ENCODE results near the gene PLB1. TPM values are rescaled to one million over a fixed set of nuclear protein-coding genes. Genes with fewer than 3 reads are reported as not detected.

Gene PLB1
- polyA plus RNA-seq, 1 experiment = 1.4 TPM

DNA sequence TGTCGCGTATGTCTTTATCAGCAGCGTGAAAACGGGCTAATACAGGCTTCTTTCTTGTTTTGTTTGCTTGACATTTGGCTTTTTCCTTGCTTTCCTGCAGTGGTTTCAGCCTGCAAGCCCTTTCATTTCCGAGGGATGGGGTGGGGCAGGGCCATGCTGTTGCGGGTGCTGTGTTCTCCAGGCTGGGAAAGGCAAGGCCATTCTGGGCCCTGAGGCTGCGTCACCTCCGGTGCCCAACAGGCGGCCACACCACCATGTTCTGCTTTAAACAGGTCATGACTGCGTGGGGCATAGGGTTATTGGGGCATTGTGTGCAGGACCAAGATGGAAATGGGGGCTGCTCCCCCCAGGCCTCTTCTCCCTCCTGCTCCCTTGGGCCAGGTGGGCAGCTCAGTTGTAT lies 38.6 kb upstream of the PLB1 start:
- no peak for DNase-seq (ENCODE audit: low read depth, low spot score)

DNA sequence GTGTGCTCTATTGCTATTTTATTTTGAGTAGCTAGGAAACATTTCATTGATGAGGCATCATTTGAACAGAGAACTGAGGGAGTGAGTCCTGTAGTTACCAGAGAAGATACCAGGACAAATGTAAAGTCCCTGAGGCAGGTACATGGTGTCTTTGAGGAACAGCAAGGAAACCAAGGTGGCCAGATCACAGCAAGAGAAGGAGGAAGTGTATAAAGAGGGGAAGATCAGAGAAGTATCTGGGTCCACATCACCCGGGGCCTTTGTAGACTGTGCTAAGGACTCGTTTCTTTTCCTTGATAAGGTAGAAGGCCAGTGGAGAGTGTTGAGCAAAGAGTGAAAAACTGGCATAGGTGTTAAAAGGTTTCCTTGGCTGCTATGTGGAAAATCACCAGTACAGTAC lies 34.8 kb upstream of the PLB1 start:
- H3K27me3 ChIP-seq (ENCODE audit: control insufficient read depth, insufficient read depth, low read length) = no peaks in the 10 kb centered on the region
- H3K4me3 ChIP-seq (ENCODE audit: low read depth, low read length) = no peak overlapping the region
- H3K9me3 ChIP-seq (ENCODE audit: control insufficient read depth, insufficient read depth, low read length) = no peaks in the 10 kb centered on the region; the same call in 1 of the 2 replicates
- no peak for DNase-seq (ENCODE audit: low read depth, low spot score)
- H3K27ac ChIP-seq (ENCODE audit: low read depth, low read length) = no peak overlapping the region
- ChIA-PET POLR2A (no interaction called here), CTCF (no interaction called here)
- no peak for TF ChIP-seq CTCF (IDR thresholded peaks at IDR 0.05; ENCODE audit: low read depth, low read length)

More for the DNA sequence above, 38.6 kb upstream of the PLB1 start:
- CTCF ChIA-PET = no interaction called here
- POLR2A ChIA-PET = no interaction called here
- no peaks in the 10 kb centered on the region; the same call in 1 of the 2 replicates for H3K9me3 ChIP-seq (ENCODE audit: control insufficient read depth, insufficient read depth, low read length)
- no peak overlapping the region for H3K4me3 ChIP-seq (ENCODE audit: low read depth, low read length)
- H3K27me3 ChIP-seq (ENCODE audit: control insufficient read depth, insufficient read depth, low read length) = no peaks in the 10 kb centered on the region
- no peak for TF ChIP-seq CTCF (IDR thresholded peaks at IDR 0.05; ENCODE audit: low read depth, low read length)
- no peak overlapping the region for H3K27ac ChIP-seq (ENCODE audit: low read depth, low read length)

GRCh38 chr2:28462122-28462521 lies 33.7 kb upstream of the PLB1 start:
- Histone ChIP-seq H3K9me3 (ENCODE audit: control insufficient read depth, insufficient read depth, low read length) (no peaks in the 10 kb centered on the region; the same call in 1 of the 2 replicates), H3K27ac (ENCODE audit: low read depth, low read length) (no peak overlapping the region), H3K4me3 (ENCODE audit: low read depth, low read length) (no peak overlapping the region), H3K27me3 (ENCODE audit: control insufficient read depth, insufficient read depth, low read length) (no peaks in the 10 kb centered on the region)
- CTCF ChIA-PET = no interaction called here
- POLR2A ChIA-PET = no interaction called here
- no peak for DNase-seq (ENCODE audit: low read depth, low spot score)
- no peak for TF ChIP-seq CTCF (IDR thresholded peaks at IDR 0.05; ENCODE audit: low read depth, low read length)

- no peaks in the 10 kb centered on the region for H3K27me3 ChIP-seq (ENCODE audit: control insufficient read depth, insufficient read depth, low read length)
- CTCF ChIA-PET = interaction anchor here (0.6 to 1.3 kb wide), 3 partner anchors 10 to 740 kb away, joined by 3 to 4 read pairs (median 3); no protein-coding TSS in a partner anchor
- H3K27ac ChIP-seq (ENCODE audit: low read depth, low read length) = no peak overlapping the region
- H3K9me3 ChIP-seq (ENCODE audit: control insufficient read depth, insufficient read depth, low read length) = no peaks in the 10 kb centered on the region
- POLR2A ChIA-PET = interaction anchor here (1.0 kb wide), 1 partner anchor 18 kb away, joined by 3 read pairs; no protein-coding TSS in a partner anchor
- no peak for DNase-seq (ENCODE audit: low read depth, low spot score)
- H3K4me3 ChIP-seq (ENCODE audit: low read depth, low read length) = no peak overlapping the region
- TF ChIP-seq CTCF (IDR thresholded peaks at IDR 0.05; ENCODE audit: low read depth, low read length) = no peak
Measured at GRCh38 chr2:28463211-28463816, 32.5 kb upstream of the PLB1 start.

GRCh38 chr2:28463893-28464292 lies 32.0 kb upstream of the PLB1 start:
- no peak overlapping the region for H3K4me3 ChIP-seq (ENCODE audit: low read depth, low read length)
- no peak for DNase-seq (ENCODE audit: low read depth, low spot score)
- no peak overlapping the region for H3K27ac ChIP-seq (ENCODE audit: low read depth, low read length)
- H3K9me3 ChIP-seq (ENCODE audit: control insufficient read depth, insufficient read depth, low read length) = no peaks in the 10 kb centered on the region
- POLR2A ChIA-PET = no interaction called here
- no peaks in the 10 kb centered on the region for H3K27me3 ChIP-seq (ENCODE audit: control insufficient read depth, insufficient read depth, low read length)
- CTCF ChIA-PET = interaction anchor here (1.3 kb wide), 1 partner anchor 11 kb away, joined by 4 read pairs; no protein-coding TSS in a partner anchor
- TF ChIP-seq CTCF (IDR thresholded peaks at IDR 0.05; ENCODE audit: low read depth, low read length) = no peak
